GM23338 (cell line): ENCODE results near the gene MSL1. TPM values are rescaled to one million over a fixed set of nuclear protein-coding genes. Genes with fewer than 3 reads are reported as not detected.

Experiments
- ATAC-seq: fragments of 200-7000 bp; cut with Tn5 transposase; 3 replicates; pipeline ENCODE4 v1.9.1; 2020
- DNase-seq: peaks from one replicate; pipeline ENCODE4 v3.0.0-alpha.2; 2015; ENCODE audit warnings: low spot score
- H2AFZ ChIP-seq: fragments of 200-600 bp; sonication (generic); 2 replicates; pipeline ENCODE4 v1.8.0; 2016; ENCODE audit warnings: antibody characterized with exemption, mild to moderate bottlenecking, moderate library complexity
- H3F3A ChIP-seq: fragments of 200-600 bp; sonication (generic); replicated peaks from 2 replicates; pipeline ENCODE4 v1.8.0; 2017; ENCODE audit warnings: antibody characterized with exemption, mixed run types, low read depth
- H3K27ac ChIP-seq: fragments of 200-600 bp; sonication (generic); 2 replicates; pipeline ENCODE4 v1.6.1; 2016; ENCODE audit warnings: low read depth
- H3K27me3 ChIP-seq: fragments of 200-600 bp; sonication (generic); 2 replicates; pipeline ENCODE4 v1.8.0; 2016; ENCODE audit warnings: mild to moderate bottlenecking, mixed run types, moderate library complexity; ENCODE audit not compliant: insufficient read depth
- H3K36me3 ChIP-seq: fragments of 200-600 bp; sonication (generic); 2 replicates; pipeline ENCODE4 v1.8.0; 2016; ENCODE audit warnings: mild to moderate bottlenecking; ENCODE audit not compliant: insufficient read depth
- H3K4me1 ChIP-seq: fragments of 200-600 bp; sonication (generic); 2 replicates; pipeline ENCODE4 v1.8.0; 2016; ENCODE audit warnings: mild to moderate bottlenecking, moderate library complexity; ENCODE audit not compliant: insufficient read depth
- H3K4me2 ChIP-seq: fragments of 200-600 bp; sonication (generic); 2 replicates; pipeline ENCODE4 v1.7.1; 2017; ENCODE audit warnings: mixed run types
- H3K4me3 ChIP-seq: fragments of 200-600 bp; sonication (generic); 2 replicates; pipeline ENCODE4 v1.6.1; 2016; ENCODE audit warnings: mixed run types
- H3K79me2 ChIP-seq: fragments of 200-600 bp; sonication (generic); replicated peaks from 2 replicates; pipeline ENCODE4 v1.8.0; 2017; ENCODE audit warnings: mild to moderate bottlenecking; ENCODE audit not compliant: insufficient read depth
- H3K9me2 ChIP-seq: fragments of 200-600 bp; sonication (generic); 2 replicates; pipeline ENCODE4 v1.8.0; 2017; ENCODE audit not compliant: insufficient read depth
- H4K20me1 ChIP-seq: fragments of 200-600 bp; sonication (generic); replicated peaks from 2 replicates; pipeline ENCODE4 v1.8.0; 2017; ENCODE audit warnings: mild to moderate bottlenecking; ENCODE audit not compliant: insufficient read depth
- H3K27ac Mint-ChIP-seq: 2 replicates; pipeline ENCODE4 v1.8.0; 2020; ENCODE audit warnings: inconsistent platforms, mild to moderate bottlenecking, moderate library complexity, mixed read lengths
- H3K27me3 Mint-ChIP-seq: 3 replicates; pipeline ENCODE4 v1.8.0; 2022; ENCODE audit warnings: low read depth, mild to moderate bottlenecking, moderate library complexity, mixed read lengths, inconsistent platforms; ENCODE audit not compliant: insufficient read depth, poor library complexity
- H3K36me3 Mint-ChIP-seq: 3 replicates; pipeline ENCODE4 v1.8.0; 2021; ENCODE audit warnings: low read depth, mild to moderate bottlenecking, inconsistent platforms, moderate library complexity, mixed read lengths
- H3K4me1 Mint-ChIP-seq: 3 replicates; pipeline ENCODE4 v1.8.0; 2020; ENCODE audit warnings: mild to moderate bottlenecking, inconsistent platforms, mixed read lengths
- H3K4me3 Mint-ChIP-seq: 3 replicates; pipeline ENCODE4 v1.8.0; 2021; ENCODE audit warnings: moderate library complexity, mild to moderate bottlenecking, inconsistent platforms, mixed read lengths
- H3K9me3 Mint-ChIP-seq: 3 replicates; pipeline ENCODE4 v1.8.0; 2020; ENCODE audit warnings: moderate library complexity, mild to moderate bottlenecking, inconsistent platforms, mixed read lengths
- CREB1 ChIP-seq: fragments of 250-450 bp; sonication (Bioruptor Pico); IDR thresholded peaks from 2 replicates; pipeline ENCODE4 v1.5.0; 2020; ENCODE audit warnings: low read depth, mild to moderate bottlenecking, moderate library complexity
- CTCF ChIP-seq, 2 experiments: fragments of 200-600 bp in 1 of 2; sonication (generic) in 1 of 2; conservative IDR thresholded peaks; 2 replicates each; pipeline versions ENCODE4 v1.5.1 to v1.6.1; 2016 to 2017; ENCODE audit warnings: antibody characterized with exemption in 2 of 2, low read depth in 2 of 2, mild to moderate bottlenecking in 2 of 2, moderate library complexity in 1 of 2
- ETS1 ChIP-seq: IDR thresholded peaks from 2 replicates; pipeline ENCODE4 v1.6.1; 2016; ENCODE audit warnings: antibody characterized with exemption
- EZH2 ChIP-seq: fragments of 200-600 bp; sonication (generic); IDR thresholded peaks from one replicate; pipeline ENCODE4 v1.8.0; 2017; ENCODE audit warnings: antibody characterized with exemption, mild to moderate bottlenecking, low read depth; ENCODE audit not compliant: unreplicated experiment
- EZH2phosphoT487 ChIP-seq: fragments of 200-600 bp; sonication (generic); IDR thresholded peaks from one replicate; pipeline ENCODE4 v1.8.1; 2018; ENCODE audit warnings: antibody characterized with exemption; ENCODE audit not compliant: unreplicated experiment
- JUNB ChIP-seq: IDR thresholded peaks from one replicate; pipeline ENCODE4 v1.6.1; 2016; ENCODE audit warnings: antibody characterized with exemption; ENCODE audit not compliant: unreplicated experiment
- NANOG ChIP-seq: IDR thresholded peaks from 2 replicates; pipeline ENCODE4 v1.6.1; 2016; ENCODE audit warnings: antibody characterized with exemption, borderline replicate concordance
- POLR2AphosphoS5 ChIP-seq: IDR thresholded peaks from 2 replicates; pipeline ENCODE4 v1.6.1; 2016; ENCODE audit warnings: antibody characterized with exemption, low read depth
- STAT1 ChIP-seq: IDR thresholded peaks from one replicate; pipeline ENCODE4 v1.6.1; 2016; ENCODE audit warnings: antibody characterized with exemption; ENCODE audit not compliant: unreplicated experiment
- ZNF114 ChIP-seq: fragments of 250-450 bp; sonication (Bioruptor Pico); IDR thresholded peaks from 2 replicates; pipeline ENCODE4 v1.5.0; 2020; ENCODE audit warnings: mild to moderate bottlenecking, moderate library complexity
- ZNF331 ChIP-seq: fragments of 250-450 bp; sonication (Bioruptor Pico); IDR thresholded peaks from 2 replicates; pipeline ENCODE4 v1.5.0; 2020; ENCODE audit warnings: low read depth, mild to moderate bottlenecking, moderate library complexity
- polyA plus RNA-seq: library from polyadenylated mRNA; unstranded; fragments of >200 nt; fragmentation: Nextera tagmentation; extraction: Ambion mirVana; gene quantifications from 2 replicates; pipeline ENCODE4 v1.2.1, GENCODE V29; 2016
- total RNA-seq: library from RNA; depleted of rRNA; stranded (reverse); fragments of >200 nt; shearing (Covaris generic); gene quantifications from 2 replicates; pipeline ENCODE4 v1.2.3, GENCODE V29; 2014
- TF ChIP-seq, protein P1 (sequence below): IDR thresholded peaks from one replicate; pipeline ENCODE4 v1.6.1; 2018; ENCODE audit warnings: antibody characterized with exemption; ENCODE audit not compliant: unreplicated experiment
- TF ChIP-seq, protein P2 (sequence below): fragments of 250-450 bp; sonication (Bioruptor Pico); IDR thresholded peaks from 2 replicates; pipeline ENCODE4 v1.5.0; 2020; ENCODE audit warnings: mild to moderate bottlenecking, moderate library complexity

MSL1 gene
- total and polyA plus RNA-seq, 2 experiments from 2014 or later: 16.2 to 56.5 TPM

- no peaks in the 10 kb centered on the region for H3K9me3 Mint-ChIP-seq
- H3K4me3 Mint-ChIP-seq: no peak overlapping the region
- H3K4me1 ChIP-seq: peaks cover 9% of the 10 kb centered on the region; the same call in 1 of the 2 replicates
- H3K36me3 ChIP-seq: no peaks in the 10 kb centered on the region
- peaks cover 31% of the 10 kb centered on the region for H3K4me1 Mint-ChIP-seq
- H3K79me2 ChIP-seq: no peaks in the 10 kb centered on the region
- no peaks in the 10 kb centered on the region for H3K27me3 ChIP-seq
- no peak overlapping the region for H3K27ac ChIP-seq
- H4K20me1 ChIP-seq: no peaks in the 10 kb centered on the region
- H2AFZ ChIP-seq: no peak overlapping the region
- no peak overlapping the region for H3K4me2 ChIP-seq
- H3K36me3 Mint-ChIP-seq: peaks cover 21% of the 10 kb centered on the region
- no peaks in the 10 kb centered on the region for H3K9me2 ChIP-seq
- TF ChIP-seq JUNB: no peak
- TF ChIP-seq, protein P1, sequence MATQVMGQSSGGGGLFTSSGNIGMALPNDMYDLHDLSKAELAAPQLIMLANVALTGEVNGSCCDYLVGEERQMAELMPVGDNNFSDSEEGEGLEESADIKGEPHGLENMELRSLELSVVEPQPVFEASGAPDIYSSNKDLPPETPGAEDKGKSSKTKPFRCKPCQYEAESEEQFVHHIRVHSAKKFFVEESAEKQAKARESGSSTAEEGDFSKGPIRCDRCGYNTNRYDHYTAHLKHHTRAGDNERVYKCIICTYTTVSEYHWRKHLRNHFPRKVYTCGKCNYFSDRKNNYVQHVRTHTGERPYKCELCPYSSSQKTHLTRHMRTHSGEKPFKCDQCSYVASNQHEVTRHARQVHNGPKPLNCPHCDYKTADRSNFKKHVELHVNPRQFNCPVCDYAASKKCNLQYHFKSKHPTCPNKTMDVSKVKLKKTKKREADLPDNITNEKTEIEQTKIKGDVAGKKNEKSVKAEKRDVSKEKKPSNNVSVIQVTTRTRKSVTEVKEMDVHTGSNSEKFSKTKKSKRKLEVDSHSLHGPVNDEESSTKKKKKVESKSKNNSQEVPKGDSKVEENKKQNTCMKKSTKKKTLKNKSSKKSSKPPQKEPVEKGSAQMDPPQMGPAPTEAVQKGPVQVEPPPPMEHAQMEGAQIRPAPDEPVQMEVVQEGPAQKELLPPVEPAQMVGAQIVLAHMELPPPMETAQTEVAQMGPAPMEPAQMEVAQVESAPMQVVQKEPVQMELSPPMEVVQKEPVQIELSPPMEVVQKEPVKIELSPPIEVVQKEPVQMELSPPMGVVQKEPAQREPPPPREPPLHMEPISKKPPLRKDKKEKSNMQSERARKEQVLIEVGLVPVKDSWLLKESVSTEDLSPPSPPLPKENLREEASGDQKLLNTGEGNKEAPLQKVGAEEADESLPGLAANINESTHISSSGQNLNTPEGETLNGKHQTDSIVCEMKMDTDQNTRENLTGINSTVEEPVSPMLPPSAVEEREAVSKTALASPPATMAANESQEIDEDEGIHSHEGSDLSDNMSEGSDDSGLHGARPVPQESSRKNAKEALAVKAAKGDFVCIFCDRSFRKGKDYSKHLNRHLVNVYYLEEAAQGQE: no peak
- TF ChIP-seq EZH2: no peak
- TF ChIP-seq NANOG: no peak
- TF ChIP-seq, protein P2, sequence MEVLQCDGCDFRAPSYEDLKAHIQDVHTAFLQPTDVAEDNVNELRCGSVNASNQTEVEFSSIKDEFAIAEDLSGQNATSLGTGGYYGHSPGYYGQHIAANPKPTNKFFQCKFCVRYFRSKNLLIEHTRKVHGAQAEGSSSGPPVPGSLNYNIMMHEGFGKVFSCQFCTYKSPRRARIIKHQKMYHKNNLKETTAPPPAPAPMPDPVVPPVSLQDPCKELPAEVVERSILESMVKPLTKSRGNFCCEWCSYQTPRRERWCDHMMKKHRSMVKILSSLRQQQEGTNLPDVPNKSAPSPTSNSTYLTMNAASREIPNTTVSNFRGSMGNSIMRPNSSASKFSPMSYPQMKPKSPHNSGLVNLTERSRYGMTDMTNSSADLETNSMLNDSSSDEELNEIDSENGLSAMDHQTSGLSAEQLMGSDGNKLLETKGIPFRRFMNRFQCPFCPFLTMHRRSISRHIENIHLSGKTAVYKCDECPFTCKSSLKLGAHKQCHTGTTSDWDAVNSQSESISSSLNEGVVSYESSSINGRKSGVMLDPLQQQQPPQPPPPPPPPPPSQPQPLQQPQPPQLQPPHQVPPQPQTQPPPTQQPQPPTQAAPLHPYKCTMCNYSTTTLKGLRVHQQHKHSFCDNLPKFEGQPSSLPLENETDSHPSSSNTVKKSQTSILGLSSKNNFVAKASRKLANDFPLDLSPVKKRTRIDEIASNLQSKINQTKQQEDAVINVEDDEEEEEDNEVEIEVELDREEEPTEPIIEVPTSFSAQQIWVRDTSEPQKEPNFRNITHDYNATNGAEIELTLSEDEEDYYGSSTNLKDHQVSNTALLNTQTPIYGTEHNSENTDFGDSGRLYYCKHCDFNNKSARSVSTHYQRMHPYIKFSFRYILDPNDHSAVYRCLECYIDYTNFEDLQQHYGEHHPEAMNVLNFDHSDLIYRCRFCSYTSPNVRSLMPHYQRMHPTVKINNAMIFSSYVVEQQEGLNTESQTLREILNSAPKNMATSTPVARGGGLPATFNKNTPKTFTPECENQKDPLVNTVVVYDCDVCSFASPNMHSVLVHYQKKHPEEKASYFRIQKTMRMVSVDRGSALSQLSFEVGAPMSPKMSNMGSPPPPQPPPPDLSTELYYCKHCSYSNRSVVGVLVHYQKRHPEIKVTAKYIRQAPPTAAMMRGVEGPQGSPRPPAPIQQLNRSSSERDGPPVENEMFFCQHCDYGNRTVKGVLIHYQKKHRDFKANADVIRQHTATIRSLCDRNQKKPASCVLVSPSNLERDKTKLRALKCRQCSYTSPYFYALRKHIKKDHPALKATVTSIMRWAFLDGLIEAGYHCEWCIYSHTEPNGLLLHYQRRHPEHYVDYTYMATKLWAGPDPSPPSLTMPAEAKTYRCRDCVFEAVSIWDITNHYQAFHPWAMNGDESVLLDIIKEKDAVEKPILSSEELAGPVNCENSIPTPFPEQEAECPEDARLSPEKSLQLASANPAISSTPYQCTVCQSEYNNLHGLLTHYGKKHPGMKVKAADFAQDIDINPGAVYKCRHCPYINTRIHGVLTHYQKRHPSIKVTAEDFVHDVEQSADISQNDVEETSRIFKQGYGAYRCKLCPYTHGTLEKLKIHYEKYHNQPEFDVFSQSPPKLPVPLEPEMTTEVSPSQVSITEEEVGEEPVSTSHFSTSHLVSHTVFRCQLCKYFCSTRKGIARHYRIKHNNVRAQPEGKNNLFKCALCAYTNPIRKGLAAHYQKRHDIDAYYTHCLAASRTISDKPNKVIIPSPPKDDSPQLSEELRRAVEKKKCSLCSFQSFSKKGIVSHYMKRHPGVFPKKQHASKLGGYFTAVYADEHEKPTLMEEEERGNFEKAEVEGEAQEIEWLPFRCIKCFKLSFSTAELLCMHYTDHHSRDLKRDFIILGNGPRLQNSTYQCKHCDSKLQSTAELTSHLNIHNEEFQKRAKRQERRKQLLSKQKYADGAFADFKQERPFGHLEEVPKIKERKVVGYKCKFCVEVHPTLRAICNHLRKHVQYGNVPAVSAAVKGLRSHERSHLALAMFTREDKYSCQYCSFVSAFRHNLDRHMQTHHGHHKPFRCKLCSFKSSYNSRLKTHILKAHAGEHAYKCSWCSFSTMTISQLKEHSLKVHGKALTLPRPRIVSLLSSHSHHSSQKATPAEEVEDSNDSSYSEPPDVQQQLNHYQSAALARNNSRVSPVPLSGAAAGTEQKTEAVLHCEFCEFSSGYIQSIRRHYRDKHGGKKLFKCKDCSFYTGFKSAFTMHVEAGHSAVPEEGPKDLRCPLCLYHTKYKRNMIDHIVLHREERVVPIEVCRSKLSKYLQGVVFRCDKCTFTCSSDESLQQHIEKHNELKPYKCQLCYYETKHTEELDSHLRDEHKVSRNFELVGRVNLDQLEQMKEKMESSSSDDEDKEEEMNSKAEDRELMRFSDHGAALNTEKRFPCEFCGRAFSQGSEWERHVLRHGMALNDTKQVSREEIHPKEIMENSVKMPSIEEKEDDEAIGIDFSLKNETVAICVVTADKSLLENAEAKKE: no peak
- TF ChIP-seq STAT1: no peak
- no peak for TF ChIP-seq POLR2AphosphoS5
- no peak for TF ChIP-seq ETS1
- TF ChIP-seq ZNF114: no peak
- TF ChIP-seq EZH2phosphoT487: no peak
- no peak for TF ChIP-seq CTCF (conservative IDR thresholded peaks at IDR 0.05; ENCODE audit: low read depth in 2 of 2)
- TF ChIP-seq CREB1: no peak
- TF ChIP-seq ZNF331: no peak
- DNase-seq (no peak), ATAC-seq (no peak)
- H3K27me3 Mint-ChIP-seq: peaks cover 13% of the 10 kb centered on the region
- H3K27ac Mint-ChIP-seq: peak overlapping the region; percentile 20; the same call in 1 of the 2 replicates
- peaks cover 5% of the 10 kb centered on the region; the same call in 1 of the 2 replicates for H3F3A ChIP-seq
- H3K4me3 ChIP-seq: no peak overlapping the region
Measured at GRCh38 chr17:40087049-40087794, 34.5 kb upstream of the MSL1 start.
